Gastrocnemius medialis (tissue), 4 donors: ENCODE results near the gene TBL1X. TPM values are rescaled to one million over a fixed set of nuclear protein-coding genes. Genes with fewer than 3 reads are reported as not detected.
A peak's percentile ranks its signal among the peaks of the same experiment; 100 is the strongest.

Experiments used
- ATAC-seq, 2 donors: fragments of 150-250 bp; one replicate each; pipeline ENCODE4 v1.9.1; 2016
- DNase-seq, 2 donors: peaks; one replicate each; pipeline ENCODE4 v3.0.0-alpha.2; 2019
- H3K27ac ChIP-seq, 4 donors: fragments of 200-600 bp; sonication (generic); 1 replicate in 1 of 4; 2 replicates in 3 of 4; pipeline ENCODE4 v1.5.1; 2016 to 2018; ENCODE audit warnings: mild to moderate bottlenecking in 2 of 4, moderate library complexity in 1 of 4
- H3K27me3 ChIP-seq, 3 donors: fragments of 200-600 bp; sonication (generic) in 2 of 3; 1 replicate in 1 of 3; 2 replicates in 2 of 3; pipeline versions ENCODE4 v1.5.1 to v1.6.0; 2016 to 2019; ENCODE audit warnings: mild to moderate bottlenecking in 1 of 3, moderate library complexity in 1 of 3
- H3K36me3 ChIP-seq, 2 donors: fragments of 200-600 bp; sonication (generic) in 1 of 2; one replicate each; pipeline ENCODE4 v1.5.1; 2017 to 2018
- H3K4me1 ChIP-seq, 2 donors: fragments of 200-600 bp; sonication (generic) in 1 of 2; one replicate each; pipeline ENCODE4 v1.5.1; 2016 to 2017; ENCODE audit warnings: mild to moderate bottlenecking in 2 of 2
- H3K4me3 ChIP-seq, 4 donors: fragments of 200-600 bp; sonication (generic) in 3 of 4; 1 replicate in 1 of 4; 2 replicates in 3 of 4; pipeline ENCODE4 v1.5.1; 2016 to 2019; ENCODE audit warnings: mild to moderate bottlenecking in 2 of 4
- H3K9me3 ChIP-seq, 3 donors: fragments of 200-600 bp; sonication (generic) in 2 of 3; 1 replicate in 1 of 3; 2 replicates in 2 of 3; pipeline ENCODE4 v1.5.1; 2016 to 2019
- CTCF ChIP-seq, 5 experiments: fragments of 450-650 bp in 3 of 5; fragments of 200-600 bp in 2 of 5; sonication (generic) in 2 of 5; IDR thresholded peaks in 4 of 5; conservative IDR thresholded peaks in 1 of 5; 1 replicate in 4 of 5; 2 replicates in 1 of 5; pipeline ENCODE4 v1.5.1; 2016 to 2019; ENCODE audit warnings: antibody characterized with exemption in 5 of 5, mild to moderate bottlenecking in 3 of 5, moderate library complexity in 3 of 5
- POLR2A ChIP-seq, 2 donors: fragments of 450-650 bp; IDR thresholded peaks; one replicate each; pipeline ENCODE4 v1.6.1; 2017; ENCODE audit warnings: antibody characterized with exemption in 2 of 2, mild to moderate bottlenecking in 2 of 2, moderate library complexity in 2 of 2
- in situ Hi-C, 4 donors: fragments of 200-750 bp; cut with MboI; loops; one replicate each; pipeline versions ENCODE4 v1.15.0 to v1.8.0; 2017; ENCODE audit warnings: low sequenced_read_pairs in 4 of 4
- intact Hi-C: fragments of 100-400 bp; cut with DNase I; formaldehyde crosslinking; loops from one replicate; pipeline ENCODE4 v1.15.1; 2023; ENCODE audit warnings: low total_unique reads
- total RNA-seq, 4 donors: library from RNA; depleted of rRNA; stranded (reverse); fragments of >200 nt; gene quantifications; one replicate each; pipeline versions ENCODE4 v1.1.0 to v1.2.3, GENCODE V29; 2016

The TBL1X gene
- total RNA-seq, 4 donors from 2014 or later: 6.7 to 16.8 (median 8.0) TPM

- no peak for TF ChIP-seq POLR2A (IDR thresholded peaks at IDR 0.05)
- TF ChIP-seq CTCF (IDR thresholded peaks at IDR 0.05 in 4 of 5, conservative IDR thresholded peaks at IDR 0.05 in 1 of 5): no peak
- Histone ChIP-seq H3K27ac (no peak overlapping the region), H3K36me3 (no peaks in the 10 kb centered on the region), H3K4me3 (no peak overlapping the region), H3K9me3 (no peaks in the 10 kb centered on the region), H3K4me1 (peaks cover 0 to 4% of the 10 kb centered on the region in 2 donors), H3K27me3 (no peaks in the 10 kb centered on the region)
- DNase-seq: peak; percentile 17 to 34
- in situ Hi-C loops: no loop called here
- intact Hi-C loops: no loop called here
- ATAC-seq: peak; percentile 87 to 98
Observed at GRCh38 chrX:9597361-9598035, 132.6 kb downstream of the TBL1X start.

GRCh38 chrX:9598344-9598743 is 133.5 kb downstream of the TBL1X start:
- TF ChIP-seq POLR2A (IDR thresholded peaks at IDR 0.05): no peak
- no peak for TF ChIP-seq CTCF (IDR thresholded peaks at IDR 0.05 in 4 of 5, conservative IDR thresholded peaks at IDR 0.05 in 1 of 5)
- in situ Hi-C loops: no loop called here
- Histone ChIP-seq H3K27me3 (no peaks in the 10 kb centered on the region), H3K9me3 (no peaks in the 10 kb centered on the region), H3K4me1 (peaks cover 0 to 4% of the 10 kb centered on the region in 2 donors), H3K36me3 (no peaks in the 10 kb centered on the region), H3K4me3 (no peak overlapping the region), H3K27ac (no peak overlapping the region)
- intact Hi-C loops: no loop called here
- no peak for DNase-seq
- no peak for ATAC-seq

- H3K36me3 ChIP-seq: no peaks in the 10 kb centered on the region
- H3K27me3 ChIP-seq: no peaks in the 10 kb centered on the region
- TF ChIP-seq CTCF (IDR thresholded peaks at IDR 0.05 in 4 of 5, conservative IDR thresholded peaks at IDR 0.05 in 1 of 5) (no peak), POLR2A (IDR thresholded peaks at IDR 0.05) (no peak)
- peak overlapping the region; percentile 40 to 54 (median 53) for H3K27ac ChIP-seq
- intact Hi-C loops (no loop called here), in situ Hi-C loops (no loop called here)
- DNase-seq (peak; percentile 22 to 54), ATAC-seq (peak; percentile 70 to 77)
- no peaks in the 10 kb centered on the region for H3K9me3 ChIP-seq
- H3K4me3 ChIP-seq: peak overlapping the region in 1 of 4 donors; percentile 22
- peaks cover 0 to 3% of the 10 kb centered on the region in 2 donors for H3K4me1 ChIP-seq
Observed at GRCh38 chrX:9604111-9604907, 139.5 kb downstream of the TBL1X start.

GRCh38 chrX:9604908-9605306 is 140.0 kb downstream of the TBL1X start:
- Histone ChIP-seq H3K27me3 (no peaks in the 10 kb centered on the region), H3K27ac (peak overlapping the region; percentile 40 to 54 (median 53)), H3K4me3 (peak overlapping the region in 1 of 4 donors; percentile 22), H3K36me3 (no peaks in the 10 kb centered on the region), H3K4me1 (peaks cover 0 to 3% of the 10 kb centered on the region in 2 donors), H3K9me3 (no peaks in the 10 kb centered on the region)
- ATAC-seq (peak; percentile 39 to 83), DNase-seq (no peak)
- intact Hi-C loops: no loop called here
- in situ Hi-C loops: no loop called here
- TF ChIP-seq POLR2A (IDR thresholded peaks at IDR 0.05) (no peak), CTCF (IDR thresholded peaks at IDR 0.05 in 4 of 5, conservative IDR thresholded peaks at IDR 0.05 in 1 of 5) (no peak)
